H1 (cell line): ENCODE data around the gene GPR42. TPM values are rescaled to one million over a fixed set of nuclear protein-coding genes. Genes with fewer than 3 reads are reported as not detected.

Experiments
- GTF2F1 ChIP-seq: IDR thresholded peaks from 2 replicates; pipeline ENCODE4 v1.6.1; 2012; ENCODE audit warnings: low read depth, low read length, improper control_type of control experiment, borderline replicate concordance
- HDAC2 ChIP-seq, 2 experiments: fragments of 300-600 bp in 1 of 2; sonication (generic) in 1 of 2; IDR thresholded peaks; 2 replicates each; pipeline ENCODE4 v1.6.1; 2011 to 2012; ENCODE audit warnings: low read depth in 2 of 2, low read length in 2 of 2, mild to moderate bottlenecking in 2 of 2, moderate library complexity in 2 of 2, borderline replicate concordance in 1 of 2, inconsistent platforms in 1 of 2
- RFX5 ChIP-seq: IDR thresholded peaks from 2 replicates; pipeline ENCODE4 v1.6.1; 2011; ENCODE audit warnings: low read depth, low read length, improper control_type of control experiment, borderline replicate concordance
- SRF ChIP-seq: IDR thresholded peaks from 2 replicates; pipeline ENCODE4 v1.6.1; 2011; ENCODE audit warnings: mild to moderate bottlenecking, low read depth, low read length, moderate library complexity
- SUZ12 ChIP-seq: fragments of 200-600 bp; sonication (generic); IDR thresholded peaks from 2 replicates; pipeline ENCODE4 v1.6.1; 2012; ENCODE audit warnings: mild to moderate bottlenecking, inconsistent platforms, low read length, moderate library complexity, mixed read lengths
- ZNF274 ChIP-seq: IDR thresholded peaks from 2 replicates; pipeline ENCODE4 v1.7.0; 2012; ENCODE audit warnings: low read length, borderline replicate concordance; ENCODE audit errors: extremely low read depth
- polyA plus RNA-seq, 7 experiments: library from polyadenylated mRNA; depleted of rRNA in 3 of 7; stranded (reverse) in 5 of 7; unstranded in 2 of 7; fragments of >200 nt in 5 of 7; fragments of 200-250 nt in 2 of 7; gene quantifications; 1 replicate in 5 of 7; 2 replicates in 1 of 7; 4 replicates in 1 of 7; pipeline versions ENCODE4 v1.2.1 to v1.2.3, GENCODE V29; 2011 to 2013; ENCODE audit warnings: missing spikeins in 2 of 7, mixed read lengths in 2 of 7
- total RNA-seq: library from RNA; stranded (reverse); fragmentation: NEBNext Ultra II Directional; extraction: Animal tissue kit (Norgen Biotek cat#: 25700); gene quantifications from 2 replicates; pipeline ENCODE4 v1.2.1, GENCODE V29; 2021

The GPR42 gene
- total and polyA plus RNA-seq, 2 of the 8 experiments (the other 6 are each of a cell fraction or from before 2014, with no cell fraction given), result not detected

DNA sequence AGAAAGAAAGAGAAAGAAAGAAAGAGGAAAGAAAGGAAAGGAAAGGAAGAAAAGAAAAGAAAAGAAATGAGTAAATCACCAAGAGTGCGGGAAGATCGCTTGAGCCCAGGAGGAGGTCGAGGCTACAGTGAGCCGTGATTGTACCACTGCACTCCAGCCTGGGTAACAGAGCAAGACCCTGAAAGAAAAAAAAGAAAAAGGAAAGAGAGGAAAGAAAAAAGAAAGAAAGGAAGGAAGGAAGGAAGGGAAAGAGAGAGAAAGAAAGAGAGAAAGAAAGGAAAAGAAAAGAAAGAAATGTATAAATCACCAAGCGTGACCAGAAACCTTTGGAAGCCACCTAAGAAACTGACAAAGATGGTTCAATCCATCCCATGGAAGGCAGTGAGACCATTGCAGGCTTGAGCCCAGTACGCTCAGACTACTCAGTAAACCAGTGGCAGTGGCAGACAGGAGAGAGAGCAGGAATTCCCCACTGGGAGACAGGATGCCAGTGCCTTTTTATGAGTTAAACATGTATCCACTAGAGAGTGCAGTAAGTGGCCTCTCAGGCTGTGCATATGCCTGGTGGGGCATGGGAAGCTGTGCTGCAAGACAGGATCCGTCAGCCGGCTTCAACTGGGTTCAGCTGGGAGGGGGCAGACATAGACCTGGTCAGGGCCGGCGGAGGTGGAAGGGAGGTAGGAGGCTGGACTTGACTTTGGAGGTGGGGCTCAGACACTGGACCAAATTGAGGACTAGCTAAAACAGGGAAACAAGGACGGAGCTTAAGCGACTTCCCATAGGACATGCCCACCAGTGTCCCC is 4.8 kb downstream of the GPR42 start (continued):
- TF ChIP-seq SRF (no peak), GTF2F1 (no peak), HDAC2 (IDR thresholded peaks at IDR 0.05; ENCODE audit: borderline replicate concordance in 1 of 2, low read depth in 2 of 2, low read length in 2 of 2) (no peak), SUZ12 (no peak), RFX5 (no peak), ZNF274 (no peak)
